Cardiac fibroblast (primary cell): ENCODE data around the gene CXCL13.
"Not testable (repeated sequence)": the region's sequence is repeated elsewhere in the genome, so short reads cannot be mapped to it uniquely, and the experiment has no call there.

ENCODE experiments used
- DNase-seq, 2 donors: peaks; one replicate each; pipeline versions ENCODE4 v3.0.0 to v3.0.0-alpha.2; 2010; ENCODE audit warnings: low read depth in 2 of 2
- H3K4me3 ChIP-seq, 2 donors: replicated peaks in 1 of 2; 1 replicate in 1 of 2; 2 replicates in 1 of 2; pipeline ENCODE4 v1.5.1; 2011; ENCODE audit warnings: low read depth in 2 of 2, low read length in 2 of 2, mild to moderate bottlenecking in 2 of 2, moderate library complexity in 1 of 2
- TF ChIP-seq, protein P1 (sequence below): IDR thresholded peaks from one replicate; pipeline ENCODE4 v1.5.1; 2011; ENCODE audit warnings: low read depth, mild to moderate bottlenecking, low read length, inconsistent platforms

Gene CXCL13

DNA sequence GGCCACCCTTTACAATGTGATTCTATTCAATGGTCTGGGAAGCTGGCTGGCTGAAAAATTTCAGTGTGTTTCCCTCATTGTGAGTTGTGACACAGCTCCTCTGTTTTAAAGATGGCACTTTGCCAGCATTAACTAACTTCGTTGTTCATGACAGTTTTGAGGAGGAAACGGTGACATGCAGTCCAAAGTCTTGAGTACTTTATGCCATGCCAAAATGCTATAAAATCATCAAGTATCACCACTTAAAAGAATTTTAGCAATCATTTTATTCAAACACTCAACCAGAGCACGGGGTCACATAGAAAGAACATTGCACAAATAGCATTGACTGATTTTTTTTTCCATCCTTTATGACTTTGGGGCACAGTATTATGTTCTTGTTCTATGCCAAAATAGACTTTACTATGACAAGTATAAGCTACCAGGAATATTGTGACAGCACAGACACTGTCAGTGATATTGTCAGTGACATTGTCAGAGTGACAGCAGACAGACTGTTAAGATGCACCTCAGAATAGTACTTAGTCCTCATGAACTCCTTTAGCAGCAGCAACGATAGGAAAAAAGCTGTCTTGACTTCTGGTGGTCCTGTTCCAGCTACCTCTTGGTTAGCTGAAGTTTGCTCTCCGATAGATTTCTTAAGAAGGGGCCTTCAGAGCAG lies 46.7 kb downstream of the CXCL13 start:
- DNase-seq, result peak; percentile 9 to 21
- H3K4me3 ChIP-seq, result no peak overlapping the region
- TF ChIP-seq, protein P1, sequence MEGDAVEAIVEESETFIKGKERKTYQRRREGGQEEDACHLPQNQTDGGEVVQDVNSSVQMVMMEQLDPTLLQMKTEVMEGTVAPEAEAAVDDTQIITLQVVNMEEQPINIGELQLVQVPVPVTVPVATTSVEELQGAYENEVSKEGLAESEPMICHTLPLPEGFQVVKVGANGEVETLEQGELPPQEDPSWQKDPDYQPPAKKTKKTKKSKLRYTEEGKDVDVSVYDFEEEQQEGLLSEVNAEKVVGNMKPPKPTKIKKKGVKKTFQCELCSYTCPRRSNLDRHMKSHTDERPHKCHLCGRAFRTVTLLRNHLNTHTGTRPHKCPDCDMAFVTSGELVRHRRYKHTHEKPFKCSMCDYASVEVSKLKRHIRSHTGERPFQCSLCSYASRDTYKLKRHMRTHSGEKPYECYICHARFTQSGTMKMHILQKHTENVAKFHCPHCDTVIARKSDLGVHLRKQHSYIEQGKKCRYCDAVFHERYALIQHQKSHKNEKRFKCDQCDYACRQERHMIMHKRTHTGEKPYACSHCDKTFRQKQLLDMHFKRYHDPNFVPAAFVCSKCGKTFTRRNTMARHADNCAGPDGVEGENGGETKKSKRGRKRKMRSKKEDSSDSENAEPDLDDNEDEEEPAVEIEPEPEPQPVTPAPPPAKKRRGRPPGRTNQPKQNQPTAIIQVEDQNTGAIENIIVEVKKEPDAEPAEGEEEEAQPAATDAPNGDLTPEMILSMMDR, result no peak

DNA sequence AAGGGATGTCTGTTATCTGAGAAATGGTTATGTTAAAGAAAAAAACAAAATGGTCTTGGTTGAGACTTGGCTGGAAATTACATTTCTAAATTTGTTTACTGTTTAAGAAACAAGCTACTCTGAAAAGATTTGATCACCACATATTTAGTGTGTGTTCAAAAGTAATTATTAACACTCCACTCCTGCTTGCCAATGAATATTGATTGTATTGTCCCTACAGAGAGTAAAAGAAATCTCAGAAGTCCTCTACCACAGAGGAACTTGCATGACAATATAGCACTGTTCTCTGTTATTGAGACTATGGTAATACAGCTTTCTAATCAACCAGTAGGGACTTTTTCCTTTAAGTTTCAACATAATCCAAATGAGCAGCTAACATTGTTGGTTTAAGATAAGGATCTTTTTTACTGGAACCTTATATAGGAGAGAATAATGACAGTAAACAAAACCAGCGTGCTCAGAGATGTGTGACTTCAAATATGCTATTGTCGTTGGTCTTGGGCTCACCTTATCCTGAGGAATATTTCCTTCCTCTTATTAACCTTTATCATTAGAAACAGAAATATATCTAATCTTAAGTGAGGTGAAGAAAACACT lies 47.6 kb downstream of the CXCL13 start:
- no peak overlapping the region for H3K4me3 ChIP-seq
- TF ChIP-seq, protein P1, result no peak
- no peak for DNase-seq

DNA sequence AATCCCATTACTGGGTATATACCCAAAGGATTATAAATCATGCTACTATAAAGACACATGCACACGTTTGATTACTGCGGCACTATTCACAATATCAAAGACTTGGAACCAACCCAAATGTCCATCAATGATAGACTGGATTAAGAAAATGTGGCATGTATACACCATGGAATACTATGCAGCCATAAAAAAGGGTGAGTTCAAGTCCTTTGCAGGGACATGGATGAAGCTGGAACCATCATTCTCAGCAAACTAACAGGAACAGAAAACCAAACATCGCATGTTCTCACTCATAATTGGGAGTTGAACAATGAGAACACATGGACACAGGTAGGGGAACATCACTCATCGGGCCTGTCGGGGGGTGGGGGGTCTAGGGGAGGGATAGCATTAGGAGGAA lies 54.7 kb downstream of the CXCL13 start:
- H3K4me3 ChIP-seq, DNase-seq: not testable (repeated sequence)
